ENCODE data around the gene SDSL. TPM values are rescaled to one million over a fixed set of nuclear protein-coding genes. Genes with fewer than 3 reads are reported as not detected.

The SDSL gene
- total RNA-seq, 1 experiment from 2014 or later, result 19.9 TPM

- DNase-seq, result no peak
- H3K4me3 Mint-ChIP-seq (ENCODE audit: low read depth, unreplicated experiment), result no peak overlapping the region
Observed at GRCh38 chr12:113486722-113487121, 64.5 kb downstream of the SDSL start.

More at GRCh38 chr12:113486722-113487121, 64.5 kb downstream of the SDSL start:
- TF ChIP-seq, protein P1, sequence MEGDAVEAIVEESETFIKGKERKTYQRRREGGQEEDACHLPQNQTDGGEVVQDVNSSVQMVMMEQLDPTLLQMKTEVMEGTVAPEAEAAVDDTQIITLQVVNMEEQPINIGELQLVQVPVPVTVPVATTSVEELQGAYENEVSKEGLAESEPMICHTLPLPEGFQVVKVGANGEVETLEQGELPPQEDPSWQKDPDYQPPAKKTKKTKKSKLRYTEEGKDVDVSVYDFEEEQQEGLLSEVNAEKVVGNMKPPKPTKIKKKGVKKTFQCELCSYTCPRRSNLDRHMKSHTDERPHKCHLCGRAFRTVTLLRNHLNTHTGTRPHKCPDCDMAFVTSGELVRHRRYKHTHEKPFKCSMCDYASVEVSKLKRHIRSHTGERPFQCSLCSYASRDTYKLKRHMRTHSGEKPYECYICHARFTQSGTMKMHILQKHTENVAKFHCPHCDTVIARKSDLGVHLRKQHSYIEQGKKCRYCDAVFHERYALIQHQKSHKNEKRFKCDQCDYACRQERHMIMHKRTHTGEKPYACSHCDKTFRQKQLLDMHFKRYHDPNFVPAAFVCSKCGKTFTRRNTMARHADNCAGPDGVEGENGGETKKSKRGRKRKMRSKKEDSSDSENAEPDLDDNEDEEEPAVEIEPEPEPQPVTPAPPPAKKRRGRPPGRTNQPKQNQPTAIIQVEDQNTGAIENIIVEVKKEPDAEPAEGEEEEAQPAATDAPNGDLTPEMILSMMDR (IDR thresholded peaks at IDR 0.05; ENCODE audit: unreplicated experiment), result no peak
- Mint-ChIP-seq H3K9me3 (ENCODE audit: low read depth, unreplicated experiment) (no peaks in the 10 kb centered on the region), H3K27me3 (ENCODE audit: unreplicated experiment) (peaks cover 100% of the 10 kb centered on the region), H3K27ac (ENCODE audit: unreplicated experiment) (no peak overlapping the region), H3K36me3 (ENCODE audit: insufficient read depth, unreplicated experiment) (no peaks in the 10 kb centered on the region), H3K4me1 (ENCODE audit: low read depth, unreplicated experiment) (no peaks in the 10 kb centered on the region)
- no TSS peak for BruUV-seq (replicated peaks)
- intact Hi-C loops (cut with micrococcal nuclease; ENCODE audit: unreplicated experiment), result no loop called here
- CTCF ChIA-PET, result no interaction called here

Other genes starting within 250 kb of the SDSL start
- 104 and 112 TPM in 2 replicates for gene DDX54, start 236.9 kb upstream of the SDSL start, total RNA-seq (2022)
- gene RITA1, start 236.7 kb upstream of the SDSL start, total RNA-seq (2022), result 27.4 and 28.4 TPM in 2 replicates
- 83.0 and 91.1 TPM in 2 replicates for gene TPCN1, start 200.9 kb upstream of the SDSL start, total RNA-seq (2022)
- gene SLC8B1, start 87.3 kb upstream of the SDSL start, total RNA-seq (2022), result 22.8 and 23.8 TPM in 2 replicates
- 31.5 and 36.4 TPM in 2 replicates for gene PLBD2, start 63.8 kb upstream of the SDSL start, total RNA-seq (2022)
- gene SDS, start 18.5 kb upstream of the SDSL start, total RNA-seq (2022), result 0.26 TPM in 1 of 2 replicates, not detected in the other
- not detected in 2 replicates for gene LHX5, start 49.5 kb downstream of the SDSL start, total RNA-seq (2022)

Data from Calu3 (cell line).